ENCODE results near the gene PLK4.

Gene PLK4

DNA sequence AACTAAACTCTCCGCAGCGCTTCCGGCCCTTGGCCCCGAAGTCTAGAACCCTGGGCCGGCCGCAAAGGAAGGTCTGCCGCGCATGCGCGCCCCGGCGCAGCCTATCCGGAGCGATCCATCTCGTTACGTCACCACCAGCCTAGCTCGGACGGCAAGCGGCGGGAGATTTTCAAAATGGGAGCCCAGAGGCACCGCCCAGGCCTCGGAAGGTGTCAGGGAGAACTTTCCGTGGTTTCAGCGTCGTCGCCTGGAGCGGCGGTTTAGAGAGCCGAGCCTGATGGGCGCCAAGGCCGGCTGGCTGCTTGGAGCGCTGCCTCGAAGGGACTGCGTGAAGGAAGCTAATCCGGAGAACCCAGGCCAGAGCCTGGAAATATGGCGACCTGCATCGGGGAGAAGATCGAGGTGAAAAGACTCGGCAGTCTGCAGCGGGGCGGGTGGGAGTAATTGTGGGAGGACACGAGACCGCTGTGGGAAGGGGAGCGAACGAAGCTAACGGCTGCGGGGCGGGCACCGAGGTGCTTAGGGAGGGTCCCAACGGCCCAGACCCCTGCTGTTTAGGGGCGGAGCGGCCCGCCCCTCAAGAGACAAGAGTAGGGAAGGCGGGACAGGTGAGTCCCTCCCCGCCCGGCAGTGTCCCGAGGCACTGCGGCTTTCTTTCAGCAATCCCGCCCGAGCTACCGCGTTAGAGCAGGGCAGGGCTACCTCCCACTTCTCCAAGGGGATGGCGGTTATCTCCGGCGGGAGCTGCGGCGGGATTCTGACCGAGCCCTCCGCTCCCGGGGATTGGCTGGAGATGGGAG is at the start of gene PLK4:
TSS of gene PLK4 (plus strand) at position 131 of the 800 bp plus-strand sequence. CDS start at position 373, 242 bp downstream.
- intact Hi-C loops (cut with DNase I) = loop anchor here (5.0 kb wide), 2 partner anchors 99 to 176 kb away; partner anchors contain the start of gene HSPA4L
- peak; percentile 86 to 99 (median 92) for DNase-seq

- intact Hi-C loops (cut with DNase I) = no loop called here
- no peak for DNase-seq
Measured at GRCh38 chr4:127832585-127832984, 48.1 kb upstream of the PLK4 start.

- DNase-seq = peak in 1 of 10 donors; percentile 67
Measured at GRCh38 chr4:127843704-127844600, 36.7 kb upstream of the PLK4 start.

DNA sequence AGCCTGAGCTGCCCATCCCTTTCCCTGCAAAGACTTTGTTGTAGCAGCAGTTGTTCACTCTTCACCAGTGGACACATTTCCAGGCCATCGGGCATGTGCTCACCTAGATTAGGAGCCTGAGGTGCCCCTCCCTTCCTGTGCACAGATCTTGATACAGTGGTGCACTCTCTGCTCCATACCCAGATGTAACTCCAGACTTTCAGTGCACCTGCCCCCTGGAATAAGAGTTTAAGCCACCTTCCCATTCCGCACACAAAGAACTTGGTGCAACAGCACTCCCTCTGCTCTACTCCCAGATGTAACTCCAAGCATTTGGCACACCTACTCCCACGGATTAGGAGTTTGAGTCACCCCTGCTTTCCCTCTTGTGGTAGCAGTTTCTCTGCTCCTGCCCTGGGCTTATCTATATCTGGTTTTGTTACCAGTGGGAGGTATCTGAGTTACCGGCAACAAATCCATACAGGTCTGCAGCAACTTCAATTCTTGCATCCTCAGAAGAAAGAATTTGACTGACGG is 36.0 kb upstream of the PLK4 start:
- intact Hi-C loops (cut with DNase I) = no loop called here
- DNase-seq = peak in 1 of 10 donors; percentile 50

More at GRCh38 chr4:127843704-127844600, 36.7 kb upstream of the PLK4 start:
- intact Hi-C loops (cut with DNase I) = no loop called here

GRCh38 chr4:127846061-127846460 is 34.6 kb upstream of the PLK4 start:
- intact Hi-C loops (cut with DNase I) = no loop called here

GRCh38 chr4:127846765-127847164 is 33.9 kb upstream of the PLK4 start:
- intact Hi-C loops (cut with DNase I) = no loop called here
- no peak for DNase-seq

More at GRCh38 chr4:127846061-127846460, 34.6 kb upstream of the PLK4 start:
- no peak for DNase-seq

DNA sequence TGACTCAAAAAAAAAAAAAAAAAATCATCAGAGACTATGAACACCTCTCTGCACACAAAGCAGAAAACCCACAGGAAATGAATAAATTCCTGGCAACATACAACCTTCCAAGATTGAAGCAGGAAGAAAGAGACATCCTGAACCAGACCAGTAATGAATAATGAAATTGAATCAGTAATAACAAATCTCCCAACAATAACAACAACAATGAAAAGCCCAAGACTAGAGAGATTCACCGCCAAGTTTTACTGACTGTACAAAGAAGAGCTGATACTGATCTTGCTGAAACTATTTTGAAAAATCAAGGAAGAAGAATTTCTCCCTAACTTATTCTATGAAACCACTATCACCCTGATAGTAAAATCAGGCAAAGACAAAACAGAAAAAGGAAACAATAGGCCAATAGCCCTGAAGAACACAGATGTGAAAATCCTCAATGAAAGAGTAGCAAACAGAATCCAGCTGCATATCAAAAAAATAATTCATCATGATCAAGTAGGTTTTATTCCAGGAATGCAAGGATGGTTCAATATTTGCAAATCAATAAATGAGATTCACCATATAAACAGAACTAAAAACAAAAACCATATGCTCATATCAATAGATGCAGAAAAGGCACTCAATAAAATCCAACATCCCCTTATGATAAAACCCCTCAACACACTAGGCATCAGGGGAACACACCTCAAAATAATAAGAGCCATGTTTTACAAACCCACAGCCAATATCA is 31.0 kb upstream of the PLK4 start:
- DNase-seq = no peak
- intact Hi-C loops (cut with DNase I) = no loop called here

DNA sequence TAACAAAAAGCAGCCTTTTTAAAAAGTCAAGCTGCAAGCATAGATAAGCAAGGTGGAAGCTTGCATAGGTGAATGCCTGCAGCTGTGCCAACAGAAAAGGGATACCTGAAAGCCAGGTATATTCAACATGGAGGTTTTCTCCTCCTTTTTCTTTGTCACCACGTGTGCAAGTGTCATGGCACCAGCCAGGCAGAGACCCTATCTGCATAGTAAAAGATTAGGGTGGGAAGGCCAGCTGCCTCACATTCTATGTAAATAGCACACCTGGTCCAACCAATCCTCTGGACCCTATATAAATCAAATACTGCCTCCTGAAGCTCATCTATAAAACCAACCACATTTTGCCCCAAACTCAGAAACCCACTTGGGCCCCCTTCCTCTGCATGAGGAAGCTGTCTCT is 28.0 kb upstream of the PLK4 start:
- DNase-seq = no peak
- intact Hi-C loops (cut with DNase I) = no loop called here

GRCh38 chr4:127856196-127856812 is 24.4 kb upstream of the PLK4 start:
- intact Hi-C loops (cut with DNase I) = no loop called here
- no peak for DNase-seq

DNA sequence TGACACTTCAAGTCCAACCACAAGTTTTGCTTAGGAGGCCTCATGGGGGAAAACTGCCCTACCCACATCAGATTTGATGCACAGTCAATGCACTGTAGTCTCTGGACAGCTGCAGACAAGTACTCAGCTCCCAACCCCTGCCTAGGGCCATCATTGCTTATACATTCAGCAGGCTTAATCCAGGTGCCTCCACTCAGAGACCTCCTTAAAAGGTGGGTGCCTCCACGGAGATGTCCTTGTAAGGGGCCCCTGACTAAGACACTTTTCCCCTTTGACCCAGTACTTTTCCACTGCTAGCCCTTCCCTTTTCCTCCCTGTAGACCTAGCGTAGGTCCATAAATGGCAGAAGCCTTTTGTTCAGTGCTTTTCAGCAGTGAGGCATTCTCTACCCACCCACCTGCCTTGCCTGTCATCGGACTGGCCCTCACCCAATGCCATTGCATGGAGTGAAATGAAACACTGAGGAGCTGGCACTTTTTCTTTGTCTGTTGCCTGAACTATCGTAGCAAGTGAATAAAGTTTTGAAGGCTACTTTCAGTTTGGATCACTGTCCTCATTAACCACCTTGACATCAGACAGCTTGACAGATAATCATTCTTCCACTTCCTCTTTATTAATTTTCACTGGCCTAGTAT is 23.8 kb upstream of the PLK4 start:
- intact Hi-C loops (cut with DNase I) = no loop called here
- DNase-seq = peak in 1 of 10 donors; percentile 29

DNA sequence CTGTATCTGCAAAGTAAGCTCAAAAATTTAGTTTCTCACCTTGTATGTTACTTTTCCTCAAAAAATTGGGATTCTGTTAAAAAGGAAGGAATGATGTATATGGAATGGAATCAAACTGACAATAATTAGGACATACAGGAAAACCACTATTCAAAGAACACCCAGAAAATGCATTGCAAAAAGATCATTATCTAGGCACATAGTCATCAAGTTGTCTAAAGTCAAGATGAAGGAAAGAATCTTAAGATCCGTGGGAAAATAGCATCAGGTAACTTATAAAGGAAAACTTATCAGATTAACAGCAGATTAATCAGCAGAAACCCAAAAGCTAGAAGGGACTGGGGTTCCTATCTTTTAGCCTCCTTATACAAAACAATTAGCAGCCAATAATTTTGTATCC is 23.1 kb upstream of the PLK4 start:
- intact Hi-C loops (cut with DNase I) = no loop called here
- no peak for DNase-seq

- intact Hi-C loops (cut with DNase I) = no loop called here
Measured at GRCh38 chr4:127868196-127868595, 12.5 kb upstream of the PLK4 start.

GRCh38 chr4:127870281-127870680 is 10.4 kb upstream of the PLK4 start:
- DNase-seq = no peak
- intact Hi-C loops (cut with DNase I) = no loop called here

More at GRCh38 chr4:127868196-127868595, 12.5 kb upstream of the PLK4 start:
- no peak for DNase-seq

DNA sequence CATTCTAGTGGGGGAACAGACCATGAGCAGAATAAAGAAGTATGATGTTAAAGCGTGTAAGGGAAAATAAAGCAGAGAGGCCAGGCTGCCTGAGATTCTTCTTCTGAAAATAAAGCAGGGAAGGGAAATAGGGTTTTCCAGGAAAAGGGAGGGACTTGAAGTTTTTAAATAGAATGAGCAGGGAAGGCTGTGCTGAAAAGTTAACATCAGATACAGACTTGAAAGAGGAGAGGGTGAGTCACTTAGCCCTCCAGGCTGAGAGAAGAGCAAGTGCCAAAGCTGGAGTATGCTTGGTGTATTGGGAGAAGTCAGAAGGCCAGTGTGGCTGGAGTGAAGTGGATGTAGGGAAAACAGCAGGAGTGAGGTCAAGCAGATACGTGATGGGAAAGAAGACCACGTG is 10.0 kb upstream of the PLK4 start:
- intact Hi-C loops (cut with DNase I) = no loop called here
- no peak for DNase-seq

DNA sequence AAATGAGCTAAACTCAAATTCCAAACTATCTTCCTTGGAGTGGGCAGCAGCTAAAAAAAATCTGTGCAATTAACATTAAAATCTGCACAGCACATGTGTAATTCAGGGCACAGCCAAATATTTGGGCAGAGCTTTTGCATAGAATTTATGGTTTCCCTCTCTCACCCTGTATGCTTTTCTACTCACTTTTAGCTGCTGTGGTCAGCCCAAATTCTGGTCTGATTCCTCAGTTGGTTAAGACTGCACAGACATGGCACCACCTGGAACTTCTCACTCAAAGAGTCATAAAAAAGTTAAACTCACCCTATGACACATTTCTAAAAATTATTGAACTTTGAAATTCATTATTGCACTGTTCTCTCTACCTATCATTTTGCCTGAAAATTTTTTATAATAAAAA is 4.9 kb upstream of the PLK4 start:
- intact Hi-C loops (cut with DNase I) = no loop called here
- no peak for DNase-seq

- intact Hi-C loops (cut with DNase I) = loop anchor here (5.0 kb wide), 2 partner anchors 99 to 176 kb away; partner anchors contain the start of gene HSPA4L
- no peak for DNase-seq
Measured at GRCh38 chr4:127881563-127881864, 821 bp downstream of the PLK4 start.

- no peak for DNase-seq
- intact Hi-C loops (cut with DNase I) = no loop called here
Measured at GRCh38 chr4:127888559-127888958, 7.9 kb downstream of the PLK4 start.

- no peak for DNase-seq
- intact Hi-C loops (cut with DNase I) = no loop called here
Measured at GRCh38 chr4:127889903-127890302, 9.2 kb downstream of the PLK4 start.

GRCh38 chr4:127896069-127896468 is 15.4 kb downstream of the PLK4 start:
- intact Hi-C loops (cut with DNase I) = no loop called here
- DNase-seq = no peak

DNA sequence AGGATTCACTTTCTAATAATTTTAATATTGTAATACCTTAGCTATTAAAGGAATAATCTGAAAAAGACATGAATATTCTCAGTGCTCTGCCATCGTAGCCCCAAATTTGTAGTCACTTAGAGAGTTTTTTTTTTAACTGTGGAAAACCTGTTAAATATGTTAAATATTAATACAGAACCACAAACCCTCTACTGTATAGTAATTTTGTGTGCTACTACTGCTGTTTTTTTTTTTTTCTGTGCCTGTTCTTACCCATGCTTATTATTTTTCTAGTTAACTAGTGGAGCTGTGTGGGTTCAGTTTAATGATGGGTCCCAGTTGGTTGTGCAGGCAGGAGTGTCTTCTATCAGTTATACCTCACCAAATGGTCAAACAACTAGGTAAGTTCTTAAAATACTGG is 15.8 kb downstream of the PLK4 start:
- intact Hi-C loops (cut with DNase I) = no loop called here
- DNase-seq = no peak

All from posterior cingulate gyrus (tissue), 11 donors.